HepG2 (cell line): ENCODE data around the gene ANKRD2. TPM values are rescaled to one million over a fixed set of nuclear protein-coding genes. Genes with fewer than 3 reads are reported as not detected.
A peak's percentile ranks its signal among the peaks of the same experiment; 100 is the strongest.

Source experiments
- EED ChIP-seq: sonication (generic); formaldehyde crosslinking; IDR thresholded peaks from 2 replicates; pipeline ENCODE4 v1.5.0; 2020; ENCODE audit warnings: mild to moderate bottlenecking, missing genetic modification reagents
- FOXK2 ChIP-seq: fragments of 450-650 bp; IDR thresholded peaks from 2 replicates; pipeline ENCODE4 v1.6.1; 2016
- FOXM1 ChIP-seq: sonication (generic); formaldehyde crosslinking; IDR thresholded peaks from 2 replicates; pipeline ENCODE4 v1.5.0; 2020; ENCODE audit warnings: missing genetic modification reagents
- HHEX ChIP-seq: IDR thresholded peaks from 2 replicates; pipeline ENCODE4 v1.6.1; 2016; ENCODE audit warnings: control low read depth
- HIVEP1 ChIP-seq: sonication (generic); formaldehyde crosslinking; IDR thresholded peaks from 2 replicates; pipeline ENCODE4 v1.4.0; 2020; ENCODE audit warnings: mild to moderate bottlenecking, missing genetic modification reagents
- MIXL1 ChIP-seq: IDR thresholded peaks from 2 replicates; pipeline ENCODE4 v1.6.1; 2016
- MLLT10 ChIP-seq: sonication (generic); formaldehyde crosslinking; IDR thresholded peaks from 2 replicates; pipeline ENCODE4 v1.4.0; 2020; ENCODE audit warnings: missing genetic modification reagents
- PRDM4 ChIP-seq: sonication (generic); formaldehyde crosslinking; IDR thresholded peaks from 2 replicates; pipeline ENCODE4 v1.9.0; 2021; ENCODE audit warnings: missing genetic modification reagents, borderline replicate concordance
- RAD51 ChIP-seq: fragments of 450-650 bp; IDR thresholded peaks from 2 replicates; pipeline ENCODE4 v1.6.1; 2016; ENCODE audit warnings: borderline replicate concordance
- RXRA ChIP-seq: sonication (generic); formaldehyde crosslinking; IDR thresholded peaks from 2 replicates; pipeline ENCODE4 v1.5.1; 2020; ENCODE audit warnings: missing genetic modification reagents
- SNAPC2 ChIP-seq: sonication (generic); formaldehyde crosslinking; IDR thresholded peaks from 2 replicates; pipeline ENCODE4 v1.8.1; 2022; ENCODE audit warnings: mild to moderate bottlenecking, missing genetic modification reagents
- YEATS2 ChIP-seq: sonication (generic); formaldehyde crosslinking; IDR thresholded peaks from 2 replicates; pipeline ENCODE4 v1.4.0; 2020; ENCODE audit warnings: missing genetic modification reagents, borderline replicate concordance
- ZNF138 ChIP-seq: sonication (generic); formaldehyde crosslinking; IDR thresholded peaks from 2 replicates; pipeline ENCODE4 v1.5.0; 2020; ENCODE audit warnings: mild to moderate bottlenecking, low read depth, missing genetic modification reagents
- ZNF142 ChIP-seq: sonication (generic); formaldehyde crosslinking; IDR thresholded peaks from 2 replicates; pipeline ENCODE4 v1.4.0; 2020; ENCODE audit warnings: missing genetic modification reagents
- ZNF33B ChIP-seq: sonication (generic); formaldehyde crosslinking; IDR thresholded peaks from 2 replicates; pipeline ENCODE4 v1.5.1; 2020; ENCODE audit warnings: mild to moderate bottlenecking, missing genetic modification reagents
- ZNF432 ChIP-seq: sonication (generic); formaldehyde crosslinking; IDR thresholded peaks from 2 replicates; pipeline ENCODE4 v1.5.0; 2020; ENCODE audit warnings: missing genetic modification reagents, mild to moderate bottlenecking, borderline replicate concordance
- ZNF543 ChIP-seq: sonication (generic); formaldehyde crosslinking; IDR thresholded peaks from 2 replicates; pipeline ENCODE4 v1.4.0; 2020; ENCODE audit warnings: mild to moderate bottlenecking, missing genetic modification reagents
- polyA plus RNA-seq, 8 experiments: library from polyadenylated mRNA; depleted of rRNA in 3 of 8; stranded (reverse) in 7 of 8; unstranded in 1 of 8; fragments of >200 nt; fragmentation: Illumina TruSeq in 4 of 8; extraction: Trizol in 4 of 8; gene quantifications; 2 replicates each; pipeline versions ENCODE4 v1.2.1 to v1.2.3, GENCODE V29; 2011 to 2016; ENCODE audit warnings: low read depth in 4 of 8, missing spikeins in 1 of 8, mixed read lengths in 1 of 8; ENCODE audit not compliant: insufficient read depth in 1 of 8
- total RNA-seq, 5 experiments: library from RNA; depleted of rRNA; stranded (reverse); fragments of >200 nt; fragmentation: Illumina TruSeq; extraction: Trizol; gene quantifications; 2 replicates each; pipeline ENCODE4 v1.2.3, GENCODE V29; 2016; ENCODE audit warnings: low read depth in 1 of 5
- TF ChIP-seq, protein P1 (sequence below): sonication (generic); formaldehyde crosslinking; IDR thresholded peaks from 2 replicates; pipeline ENCODE4 v1.4.0; 2020; ENCODE audit warnings: missing genetic modification reagents, borderline replicate concordance

ANKRD2 gene
- total and polyA plus RNA-seq, 2 of the 13 experiments (the other 11 are each of a cell fraction or from before 2014, with no cell fraction given) = not detected

DNA sequence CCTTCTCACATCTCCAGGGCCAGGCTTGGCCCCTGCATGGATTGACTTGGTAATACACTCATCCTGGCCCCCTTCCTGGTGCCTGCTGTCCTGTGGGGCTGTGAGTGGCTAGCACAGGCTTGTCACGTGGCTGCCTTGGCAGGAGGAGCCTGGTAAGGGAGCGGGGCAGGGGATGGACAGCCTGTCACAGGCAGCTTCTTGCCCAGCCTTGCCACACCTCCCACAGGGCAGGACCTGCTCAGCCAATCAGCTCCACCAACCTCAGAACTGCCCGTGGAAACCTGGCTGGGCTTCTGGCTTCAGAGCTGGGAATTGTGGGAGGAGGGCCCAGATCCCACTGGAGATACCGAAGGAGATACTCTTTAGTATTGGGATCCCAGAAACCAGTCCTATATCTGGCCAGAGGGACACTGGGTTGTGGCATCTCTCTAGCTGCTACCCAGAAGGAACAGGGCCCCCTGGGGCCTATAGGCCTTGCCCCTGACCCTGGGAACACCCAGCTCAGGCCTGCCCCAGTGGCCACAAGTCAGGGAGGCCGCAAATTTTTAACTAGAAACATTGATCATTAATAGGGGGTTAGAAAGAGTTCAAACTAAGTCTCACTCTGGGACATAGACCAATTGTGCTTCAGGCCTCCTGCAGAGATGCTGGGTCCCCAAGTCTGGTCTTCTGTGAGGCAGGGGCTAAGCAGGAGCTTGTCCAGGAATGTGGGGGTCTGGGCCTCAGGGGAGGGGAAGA, 11.7 kb downstream of the ANKRD2 start, which contains the start of gene HOGA1 (continued):
- TF ChIP-seq PRDM4 (CRISPR knock-in tag) (no peak), ZNF138 (CRISPR knock-in tag) (no peak), SNAPC2 (CRISPR knock-in tag) (no peak), EED (CRISPR knock-in tag) (no peak), ZNF142 (CRISPR knock-in tag) (no peak), MLLT10 (CRISPR knock-in tag) (no peak), YEATS2 (CRISPR knock-in tag) (peak; percentile 50; the same call in 1 of the 2 replicates), HIVEP1 (CRISPR knock-in tag) (no peak; the same call in 1 of the 2 replicates), FOXK2 (no peak), RXRA (CRISPR knock-in tag) (0 out of 2 replicates have a peak, but pooled peaks have one; percentile 14), ZNF33B (CRISPR knock-in tag) (no peak), ZNF543 (peak; percentile 38; the same call in 1 of the 2 replicates), RAD51 (peak; percentile 84), FOXM1 (CRISPR knock-in tag) (no peak), HHEX (CRISPR knock-in tag) (no peak), MIXL1 (CRISPR knock-in tag) (no peak), ZNF432 (no peak)
- TF ChIP-seq, protein P1, sequence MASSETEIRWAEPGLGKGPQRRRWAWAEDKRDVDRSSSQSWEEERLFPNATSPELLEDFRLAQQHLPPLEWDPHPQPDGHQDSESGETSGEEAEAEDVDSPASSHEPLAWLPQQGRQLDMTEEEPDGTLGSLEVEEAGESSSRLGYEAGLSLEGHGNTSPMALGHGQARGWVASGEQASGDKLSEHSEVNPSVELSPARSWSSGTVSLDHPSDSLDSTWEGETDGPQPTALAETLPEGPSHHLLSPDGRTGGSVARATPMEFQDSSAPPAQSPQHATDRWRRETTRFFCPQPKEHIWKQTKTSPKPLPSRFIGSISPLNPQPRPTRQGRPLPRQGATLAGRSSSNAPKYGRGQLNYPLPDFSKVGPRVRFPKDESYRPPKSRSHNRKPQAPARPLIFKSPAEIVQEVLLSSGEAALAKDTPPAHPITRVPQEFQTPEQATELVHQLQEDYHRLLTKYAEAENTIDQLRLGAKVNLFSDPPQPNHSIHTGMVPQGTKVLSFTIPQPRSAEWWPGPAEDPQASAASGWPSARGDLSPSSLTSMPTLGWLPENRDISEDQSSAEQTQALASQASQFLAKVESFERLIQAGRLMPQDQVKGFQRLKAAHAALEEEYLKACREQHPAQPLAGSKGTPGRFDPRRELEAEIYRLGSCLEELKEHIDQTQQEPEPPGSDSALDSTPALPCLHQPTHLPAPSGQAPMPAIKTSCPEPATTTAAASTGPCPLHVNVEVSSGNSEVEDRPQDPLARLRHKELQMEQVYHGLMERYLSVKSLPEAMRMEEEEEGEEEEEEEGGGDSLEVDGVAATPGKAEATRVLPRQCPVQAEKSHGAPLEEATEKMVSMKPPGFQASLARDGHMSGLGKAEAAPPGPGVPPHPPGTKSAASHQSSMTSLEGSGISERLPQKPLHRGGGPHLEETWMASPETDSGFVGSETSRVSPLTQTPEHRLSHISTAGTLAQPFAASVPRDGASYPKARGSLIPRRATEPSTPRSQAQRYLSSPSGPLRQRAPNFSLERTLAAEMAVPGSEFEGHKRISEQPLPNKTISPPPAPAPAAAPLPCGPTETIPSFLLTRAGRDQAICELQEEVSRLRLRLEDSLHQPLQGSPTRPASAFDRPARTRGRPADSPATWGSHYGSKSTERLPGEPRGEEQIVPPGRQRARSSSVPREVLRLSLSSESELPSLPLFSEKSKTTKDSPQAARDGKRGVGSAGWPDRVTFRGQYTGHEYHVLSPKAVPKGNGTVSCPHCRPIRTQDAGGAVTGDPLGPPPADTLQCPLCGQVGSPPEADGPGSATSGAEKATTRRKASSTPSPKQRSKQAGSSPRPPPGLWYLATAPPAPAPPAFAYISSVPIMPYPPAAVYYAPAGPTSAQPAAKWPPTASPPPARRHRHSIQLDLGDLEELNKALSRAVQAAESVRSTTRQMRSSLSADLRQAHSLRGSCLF (CRISPR knock-in tag) = no peak
